ENCODE data around the gene SLIT3.

Gene SLIT3

GRCh38 chr5:168844016-168844921 is 456.7 kb downstream of the SLIT3 start:
- DNase-seq = no peak

- no peak for DNase-seq
Observed at GRCh38 chr5:168843277-168844015, 457.5 kb downstream of the SLIT3 start.

- DNase-seq = no peak
Observed at GRCh38 chr5:168842571-168843205, 458.3 kb downstream of the SLIT3 start.

- DNase-seq = no peak
Observed at GRCh38 chr5:168837852-168838251, 463.1 kb downstream of the SLIT3 start.

GRCh38 chr5:168836603-168837231 is 464.2 kb downstream of the SLIT3 start:
- no peak for DNase-seq

- no peak for DNase-seq
Observed at GRCh38 chr5:168833936-168834335, 467.0 kb downstream of the SLIT3 start.

- DNase-seq = no peak
Observed at GRCh38 chr5:168833383-168833782, 467.6 kb downstream of the SLIT3 start.

- no peak for DNase-seq
Observed at GRCh38 chr5:168832308-168832707, 468.6 kb downstream of the SLIT3 start.

GRCh38 chr5:168831383-168831782 is 469.6 kb downstream of the SLIT3 start:
- DNase-seq = no peak

GRCh38 chr5:168830833-168831232 is 470.1 kb downstream of the SLIT3 start:
- DNase-seq = no peak

- DNase-seq = no peak
Observed at GRCh38 chr5:168829922-168830417, 471.0 kb downstream of the SLIT3 start.

- no peak for DNase-seq
Observed at GRCh38 chr5:168829044-168829443, 471.9 kb downstream of the SLIT3 start.

GRCh38 chr5:168827636-168828035 is 473.3 kb downstream of the SLIT3 start:
- no peak for DNase-seq

- no peak for DNase-seq
Observed at GRCh38 chr5:168826246-168826725, 474.7 kb downstream of the SLIT3 start.

GRCh38 chr5:168822745-168823281 is 478.1 kb downstream of the SLIT3 start:
- DNase-seq = no peak

- no peak for DNase-seq
Observed at GRCh38 chr5:168822248-168822744, 478.6 kb downstream of the SLIT3 start.

- DNase-seq = no peak
Observed at GRCh38 chr5:168820874-168821273, 480.1 kb downstream of the SLIT3 start.

GRCh38 chr5:168819004-168819621 is 481.8 kb downstream of the SLIT3 start:
- DNase-seq = no peak

GRCh38 chr5:168818558-168818957 is 482.4 kb downstream of the SLIT3 start:
- DNase-seq = no peak

GRCh38 chr5:168817591-168817990 is 483.3 kb downstream of the SLIT3 start:
- DNase-seq = no peak

GRCh38 chr5:168816661-168817060 is 484.3 kb downstream of the SLIT3 start:
- no peak for DNase-seq

All from activated T-cell treated with anti-CD3 and anti-CD28 coated beads for 4 hours (primary cell).